Measurements from ENCODE around the gene GNAS.

DNA sequence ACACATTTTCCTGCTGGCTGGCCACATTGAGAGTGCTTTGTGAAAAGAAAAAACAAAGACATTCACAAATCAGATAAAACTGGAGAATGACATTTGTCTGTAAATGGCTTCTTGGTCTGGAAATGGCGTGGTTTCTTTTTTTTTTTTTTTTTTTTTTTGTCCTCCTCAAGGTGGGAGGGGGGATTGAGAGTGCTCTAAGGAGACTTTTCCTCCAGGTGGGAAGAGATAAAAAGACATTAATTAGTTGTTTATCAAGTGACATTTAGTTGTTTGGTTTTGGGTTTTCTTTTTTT, 40.4 kb downstream of the GNAS start:
- TF ChIP-seq, protein P1, sequence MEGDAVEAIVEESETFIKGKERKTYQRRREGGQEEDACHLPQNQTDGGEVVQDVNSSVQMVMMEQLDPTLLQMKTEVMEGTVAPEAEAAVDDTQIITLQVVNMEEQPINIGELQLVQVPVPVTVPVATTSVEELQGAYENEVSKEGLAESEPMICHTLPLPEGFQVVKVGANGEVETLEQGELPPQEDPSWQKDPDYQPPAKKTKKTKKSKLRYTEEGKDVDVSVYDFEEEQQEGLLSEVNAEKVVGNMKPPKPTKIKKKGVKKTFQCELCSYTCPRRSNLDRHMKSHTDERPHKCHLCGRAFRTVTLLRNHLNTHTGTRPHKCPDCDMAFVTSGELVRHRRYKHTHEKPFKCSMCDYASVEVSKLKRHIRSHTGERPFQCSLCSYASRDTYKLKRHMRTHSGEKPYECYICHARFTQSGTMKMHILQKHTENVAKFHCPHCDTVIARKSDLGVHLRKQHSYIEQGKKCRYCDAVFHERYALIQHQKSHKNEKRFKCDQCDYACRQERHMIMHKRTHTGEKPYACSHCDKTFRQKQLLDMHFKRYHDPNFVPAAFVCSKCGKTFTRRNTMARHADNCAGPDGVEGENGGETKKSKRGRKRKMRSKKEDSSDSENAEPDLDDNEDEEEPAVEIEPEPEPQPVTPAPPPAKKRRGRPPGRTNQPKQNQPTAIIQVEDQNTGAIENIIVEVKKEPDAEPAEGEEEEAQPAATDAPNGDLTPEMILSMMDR (IDR thresholded peaks at IDR 0.05): no peak
- no peak for TF ChIP-seq EP300 (IDR thresholded peaks at IDR 0.05)
